ENCODE measurements around the gene ADCY9. TPM values are rescaled to one million over a fixed set of nuclear protein-coding genes. Genes with fewer than 3 reads are reported as not detected.

The ADCY9 gene
- total RNA-seq, 2 experiments from 2014 or later = 7.1 to 7.4 TPM

- Histone ChIP-seq H3K9me3 (ENCODE audit: control insufficient read depth in 1 of 2, insufficient read depth in 1 of 2, low read length in 2 of 2) (no peaks in the 10 kb centered on the region), H3K4me3 (ENCODE audit: low read length) (no peak overlapping the region), H3K36me3 (ENCODE audit: insufficient read depth, low read length) (no peaks in the 10 kb centered on the region), H3K4me1 (ENCODE audit: insufficient read depth, low read length) (no peaks in the 10 kb centered on the region), H3K27ac (ENCODE audit: low read depth in 1 of 2, low read length in 2 of 2) (no peak overlapping the region), H3K27me3 (ENCODE audit: control insufficient read depth in 1 of 2, insufficient read depth in 2 of 2, low read length in 2 of 2) (no peaks in the 10 kb centered on the region)
- Mint-ChIP-seq H3K9me3 (no peaks in the 10 kb centered on the region), H3K27me3 (no peaks in the 10 kb centered on the region), H3K4me1 (ENCODE audit: low read depth) (peaks cover 5% of the 10 kb centered on the region), H3K27ac (no peak overlapping the region), H3K4me3 (no peak overlapping the region), H3K36me3 (ENCODE audit: low read depth) (no peaks in the 10 kb centered on the region)
- no peak for DNase-seq
- intact Hi-C loops (cut with DNase I, micrococcal nuclease) = no loop called here
- ChIA-PET POLR2A (no interaction called here), CTCF (no interaction called here)
- no peak for ATAC-seq (ENCODE audit: poor library complexity)
- no peak for TF ChIP-seq CTCF (IDR thresholded peaks at IDR 0.05)
These were observed 25.8 kb downstream of the ADCY9 start for GRCh38 chr16:4090351-4090851.

- no peaks in the 10 kb centered on the region for H3K9me3 ChIP-seq (ENCODE audit: control insufficient read depth in 1 of 2, insufficient read depth in 1 of 2, low read length in 2 of 2)
- intact Hi-C loops (cut with DNase I, micrococcal nuclease) = no loop called here
- Mint-ChIP-seq H3K4me3 (no peak overlapping the region), H3K27ac (no peak overlapping the region), H3K4me1 (ENCODE audit: low read depth) (peaks cover 5% of the 10 kb centered on the region), H3K9me3 (no peaks in the 10 kb centered on the region), H3K27me3 (no peaks in the 10 kb centered on the region), H3K36me3 (ENCODE audit: low read depth) (no peaks in the 10 kb centered on the region)
- CTCF ChIA-PET = no interaction called here
- H3K36me3 ChIP-seq (ENCODE audit: insufficient read depth, low read length) = no peaks in the 10 kb centered on the region
- no peak overlapping the region for H3K4me3 ChIP-seq (ENCODE audit: low read length)
- ATAC-seq (ENCODE audit: poor library complexity) = no peak
- no peaks in the 10 kb centered on the region for H3K4me1 ChIP-seq (ENCODE audit: insufficient read depth, low read length)
- TF ChIP-seq CTCF (IDR thresholded peaks at IDR 0.05) = no peak
- no peak overlapping the region for H3K27ac ChIP-seq (ENCODE audit: low read depth in 1 of 2, low read length in 2 of 2)
- no peaks in the 10 kb centered on the region for H3K27me3 ChIP-seq (ENCODE audit: control insufficient read depth in 1 of 2, insufficient read depth in 2 of 2, low read length in 2 of 2)
- DNase-seq = no peak
- POLR2A ChIA-PET = no interaction called here
These were observed 26.4 kb downstream of the ADCY9 start for GRCh38 chr16:4089811-4090301.

- ChIA-PET POLR2A (no interaction called here), CTCF (no interaction called here)
- intact Hi-C loops (cut with DNase I, micrococcal nuclease) = no loop called here
- H3K4me1 ChIP-seq (ENCODE audit: insufficient read depth, low read length) = no peaks in the 10 kb centered on the region
- H3K9me3 Mint-ChIP-seq = no peaks in the 10 kb centered on the region
- H3K27me3 Mint-ChIP-seq = no peaks in the 10 kb centered on the region
- no peaks in the 10 kb centered on the region for H3K36me3 ChIP-seq (ENCODE audit: insufficient read depth, low read length)
- ATAC-seq (ENCODE audit: poor library complexity) (no peak), DNase-seq (no peak)
- no peak overlapping the region for H3K4me3 ChIP-seq (ENCODE audit: low read length)
- H3K36me3 Mint-ChIP-seq (ENCODE audit: low read depth) = no peaks in the 10 kb centered on the region
- H3K9me3 ChIP-seq (ENCODE audit: control insufficient read depth in 1 of 2, insufficient read depth in 1 of 2, low read length in 2 of 2) = no peaks in the 10 kb centered on the region
- H3K27me3 ChIP-seq (ENCODE audit: control insufficient read depth in 1 of 2, insufficient read depth in 2 of 2, low read length in 2 of 2) = no peaks in the 10 kb centered on the region
- H3K27ac ChIP-seq (ENCODE audit: low read depth in 1 of 2, low read length in 2 of 2) = no peak overlapping the region
- no peak for TF ChIP-seq CTCF (IDR thresholded peaks at IDR 0.05)
- no peak overlapping the region for H3K27ac Mint-ChIP-seq
- no peak overlapping the region for H3K4me3 Mint-ChIP-seq
- H3K4me1 Mint-ChIP-seq (ENCODE audit: low read depth) = peaks cover 5% of the 10 kb centered on the region
These were observed 26.9 kb downstream of the ADCY9 start for GRCh38 chr16:4089251-4089810.
